GM23338 (cell line): ENCODE results near the gene SHOX. TPM values are rescaled to one million over a fixed set of nuclear protein-coding genes. Genes with fewer than 3 reads are reported as not detected.
A peak's percentile ranks its signal among the peaks of the same experiment; 100 is the strongest.

ENCODE experiments used
- ATAC-seq: fragments of 200-7000 bp; cut with Tn5 transposase; 3 replicates; pipeline ENCODE4 v1.9.1; 2020
- DNase-seq: peaks from one replicate; pipeline ENCODE4 v3.0.0-alpha.2; 2015; ENCODE audit warnings: low spot score
- H2AFZ ChIP-seq: fragments of 200-600 bp; sonication (generic); 2 replicates; pipeline ENCODE4 v1.8.0; 2016; ENCODE audit warnings: antibody characterized with exemption, mild to moderate bottlenecking, moderate library complexity
- H3F3A ChIP-seq: fragments of 200-600 bp; sonication (generic); replicated peaks from 2 replicates; pipeline ENCODE4 v1.8.0; 2017; ENCODE audit warnings: antibody characterized with exemption, mixed run types, low read depth
- H3K27ac ChIP-seq: fragments of 200-600 bp; sonication (generic); 2 replicates; pipeline ENCODE4 v1.6.1; 2016; ENCODE audit warnings: low read depth
- H3K27me3 ChIP-seq: fragments of 200-600 bp; sonication (generic); 2 replicates; pipeline ENCODE4 v1.8.0; 2016; ENCODE audit warnings: mild to moderate bottlenecking, mixed run types, moderate library complexity; ENCODE audit not compliant: insufficient read depth
- H3K36me3 ChIP-seq: fragments of 200-600 bp; sonication (generic); 2 replicates; pipeline ENCODE4 v1.8.0; 2016; ENCODE audit warnings: mild to moderate bottlenecking; ENCODE audit not compliant: insufficient read depth
- H3K4me1 ChIP-seq: fragments of 200-600 bp; sonication (generic); 2 replicates; pipeline ENCODE4 v1.8.0; 2016; ENCODE audit warnings: mild to moderate bottlenecking, moderate library complexity; ENCODE audit not compliant: insufficient read depth
- H3K4me2 ChIP-seq: fragments of 200-600 bp; sonication (generic); 2 replicates; pipeline ENCODE4 v1.7.1; 2017; ENCODE audit warnings: mixed run types
- H3K4me3 ChIP-seq: fragments of 200-600 bp; sonication (generic); 2 replicates; pipeline ENCODE4 v1.6.1; 2016; ENCODE audit warnings: mixed run types
- H3K79me2 ChIP-seq: fragments of 200-600 bp; sonication (generic); replicated peaks from 2 replicates; pipeline ENCODE4 v1.8.0; 2017; ENCODE audit warnings: mild to moderate bottlenecking; ENCODE audit not compliant: insufficient read depth
- H3K9me2 ChIP-seq: fragments of 200-600 bp; sonication (generic); 2 replicates; pipeline ENCODE4 v1.8.0; 2017; ENCODE audit not compliant: insufficient read depth
- H4K20me1 ChIP-seq: fragments of 200-600 bp; sonication (generic); replicated peaks from 2 replicates; pipeline ENCODE4 v1.8.0; 2017; ENCODE audit warnings: mild to moderate bottlenecking; ENCODE audit not compliant: insufficient read depth
- H3K27ac Mint-ChIP-seq: 2 replicates; pipeline ENCODE4 v1.8.0; 2020; ENCODE audit warnings: inconsistent platforms, mild to moderate bottlenecking, moderate library complexity, mixed read lengths
- H3K27me3 Mint-ChIP-seq: 3 replicates; pipeline ENCODE4 v1.8.0; 2022; ENCODE audit warnings: low read depth, mild to moderate bottlenecking, moderate library complexity, mixed read lengths, inconsistent platforms; ENCODE audit not compliant: insufficient read depth, poor library complexity
- H3K36me3 Mint-ChIP-seq: 3 replicates; pipeline ENCODE4 v1.8.0; 2021; ENCODE audit warnings: low read depth, mild to moderate bottlenecking, inconsistent platforms, moderate library complexity, mixed read lengths
- H3K4me1 Mint-ChIP-seq: 3 replicates; pipeline ENCODE4 v1.8.0; 2020; ENCODE audit warnings: mild to moderate bottlenecking, inconsistent platforms, mixed read lengths
- H3K4me3 Mint-ChIP-seq: 3 replicates; pipeline ENCODE4 v1.8.0; 2021; ENCODE audit warnings: moderate library complexity, mild to moderate bottlenecking, inconsistent platforms, mixed read lengths
- H3K9me3 Mint-ChIP-seq: 3 replicates; pipeline ENCODE4 v1.8.0; 2020; ENCODE audit warnings: moderate library complexity, mild to moderate bottlenecking, inconsistent platforms, mixed read lengths
- CREB1 ChIP-seq: fragments of 250-450 bp; sonication (Bioruptor Pico); IDR thresholded peaks from 2 replicates; pipeline ENCODE4 v1.5.0; 2020; ENCODE audit warnings: low read depth, mild to moderate bottlenecking, moderate library complexity
- EZH2 ChIP-seq: fragments of 200-600 bp; sonication (generic); IDR thresholded peaks from one replicate; pipeline ENCODE4 v1.8.0; 2017; ENCODE audit warnings: antibody characterized with exemption, mild to moderate bottlenecking, low read depth; ENCODE audit not compliant: unreplicated experiment
- EZH2phosphoT487 ChIP-seq: fragments of 200-600 bp; sonication (generic); IDR thresholded peaks from one replicate; pipeline ENCODE4 v1.8.1; 2018; ENCODE audit warnings: antibody characterized with exemption; ENCODE audit not compliant: unreplicated experiment
- JUNB ChIP-seq: IDR thresholded peaks from one replicate; pipeline ENCODE4 v1.6.1; 2016; ENCODE audit warnings: antibody characterized with exemption; ENCODE audit not compliant: unreplicated experiment
- NANOG ChIP-seq: IDR thresholded peaks from 2 replicates; pipeline ENCODE4 v1.6.1; 2016; ENCODE audit warnings: antibody characterized with exemption, borderline replicate concordance
- POLR2AphosphoS5 ChIP-seq: IDR thresholded peaks from 2 replicates; pipeline ENCODE4 v1.6.1; 2016; ENCODE audit warnings: antibody characterized with exemption, low read depth
- STAT1 ChIP-seq: IDR thresholded peaks from one replicate; pipeline ENCODE4 v1.6.1; 2016; ENCODE audit warnings: antibody characterized with exemption; ENCODE audit not compliant: unreplicated experiment
- ZNF114 ChIP-seq: fragments of 250-450 bp; sonication (Bioruptor Pico); IDR thresholded peaks from 2 replicates; pipeline ENCODE4 v1.5.0; 2020; ENCODE audit warnings: mild to moderate bottlenecking, moderate library complexity
- ZNF331 ChIP-seq: fragments of 250-450 bp; sonication (Bioruptor Pico); IDR thresholded peaks from 2 replicates; pipeline ENCODE4 v1.5.0; 2020; ENCODE audit warnings: low read depth, mild to moderate bottlenecking, moderate library complexity
- polyA plus RNA-seq: library from polyadenylated mRNA; unstranded; fragments of >200 nt; fragmentation: Nextera tagmentation; extraction: Ambion mirVana; gene quantifications from 2 replicates; pipeline ENCODE4 v1.2.1, GENCODE V29; 2016
- total RNA-seq: library from RNA; depleted of rRNA; stranded (reverse); fragments of >200 nt; shearing (Covaris generic); gene quantifications from 2 replicates; pipeline ENCODE4 v1.2.3, GENCODE V29; 2014
- TF ChIP-seq, protein P1 (sequence below): IDR thresholded peaks from 2 replicates; pipeline ENCODE4 v1.6.1; 2016; ENCODE audit warnings: antibody characterized with exemption
- TF ChIP-seq, protein P2 (sequence below): IDR thresholded peaks from one replicate; pipeline ENCODE4 v1.6.1; 2018; ENCODE audit warnings: antibody characterized with exemption; ENCODE audit not compliant: unreplicated experiment
- TF ChIP-seq, protein P3 (sequence below): fragments of 250-450 bp; sonication (Bioruptor Pico); IDR thresholded peaks from 2 replicates; pipeline ENCODE4 v1.5.0; 2020; ENCODE audit warnings: mild to moderate bottlenecking, moderate library complexity
- TF ChIP-seq, protein P4 (sequence below), 2 experiments: fragments of 200-600 bp in 1 of 2; sonication (generic) in 1 of 2; conservative IDR thresholded peaks; 2 replicates each; pipeline versions ENCODE4 v1.5.1 to v1.6.1; 2016 to 2017; ENCODE audit warnings: antibody characterized with exemption in 2 of 2, low read depth in 2 of 2, mild to moderate bottlenecking in 2 of 2, moderate library complexity in 1 of 2

Gene SHOX
- total and polyA plus RNA-seq, 2 experiments from 2014 or later, result not detected

DNA sequence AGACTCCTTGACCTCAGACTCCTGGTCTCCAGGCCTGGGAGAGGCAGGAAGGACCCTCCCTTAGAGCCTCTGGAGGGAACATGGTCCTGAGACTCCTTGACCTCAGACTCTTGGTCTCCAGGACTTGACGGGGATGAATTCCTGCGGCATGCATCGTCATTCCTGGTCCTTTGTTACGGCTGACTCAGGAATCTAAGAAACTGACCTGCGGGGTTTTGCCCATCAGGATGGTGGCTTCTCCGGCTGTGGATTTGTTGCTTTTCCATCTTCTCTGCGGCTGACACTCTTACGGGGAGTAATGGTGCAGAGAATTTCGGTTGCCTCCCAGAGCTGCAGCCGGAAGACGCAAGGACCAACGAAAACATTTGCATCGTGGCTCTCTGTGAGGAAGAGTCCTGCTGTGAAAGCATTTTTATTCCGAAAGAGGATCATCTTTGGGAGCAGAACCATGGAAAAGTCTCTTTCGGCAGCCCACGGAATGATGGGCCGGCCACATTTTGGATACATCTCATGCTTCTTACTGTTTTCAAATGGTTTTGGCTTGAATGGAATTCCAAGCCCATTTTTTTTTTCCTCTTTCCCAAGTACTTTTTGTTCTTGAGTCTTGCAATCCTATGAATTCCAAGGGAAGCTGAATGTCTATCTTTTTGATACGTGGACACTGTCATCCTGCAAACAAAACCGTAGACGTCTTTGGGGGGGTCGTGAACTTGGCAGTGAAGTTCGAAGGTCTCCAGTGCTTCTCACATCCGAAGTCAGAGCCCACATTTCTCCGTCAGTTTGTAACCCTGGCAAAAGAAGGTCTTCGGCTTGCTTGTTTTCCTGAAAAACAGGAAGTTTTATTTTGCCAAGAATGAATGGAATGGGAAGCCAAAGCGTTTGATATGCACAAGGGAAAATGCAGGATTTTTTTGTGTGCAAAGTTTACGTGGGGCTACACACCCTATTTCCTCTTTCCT lies 36.5 kb downstream of the SHOX start:
- H3K4me3 Mint-ChIP-seq, result no peak overlapping the region
- peaks cover 16% of the 10 kb centered on the region for H3K27me3 Mint-ChIP-seq
- peak overlapping the region; percentile 66 for H3K4me2 ChIP-seq
- peak overlapping the region; percentile 9; the same call in 1 of the 2 replicates for H3K4me3 ChIP-seq
- no peaks in the 10 kb centered on the region; the same call in 1 of the 2 replicates for H3K36me3 ChIP-seq
- DNase-seq, result peak; percentile 44
- no peak overlapping the region for H3K27ac Mint-ChIP-seq
- TF ChIP-seq STAT1 (no peak), ZNF331 (CRISPR knock-in tag) (no peak), ZNF114 (no peak), CREB1 (CRISPR knock-in tag) (no peak), POLR2AphosphoS5 (no peak), NANOG (no peak), EZH2 (no peak), EZH2phosphoT487 (no peak), JUNB (no peak)
- TF ChIP-seq, protein P1, sequence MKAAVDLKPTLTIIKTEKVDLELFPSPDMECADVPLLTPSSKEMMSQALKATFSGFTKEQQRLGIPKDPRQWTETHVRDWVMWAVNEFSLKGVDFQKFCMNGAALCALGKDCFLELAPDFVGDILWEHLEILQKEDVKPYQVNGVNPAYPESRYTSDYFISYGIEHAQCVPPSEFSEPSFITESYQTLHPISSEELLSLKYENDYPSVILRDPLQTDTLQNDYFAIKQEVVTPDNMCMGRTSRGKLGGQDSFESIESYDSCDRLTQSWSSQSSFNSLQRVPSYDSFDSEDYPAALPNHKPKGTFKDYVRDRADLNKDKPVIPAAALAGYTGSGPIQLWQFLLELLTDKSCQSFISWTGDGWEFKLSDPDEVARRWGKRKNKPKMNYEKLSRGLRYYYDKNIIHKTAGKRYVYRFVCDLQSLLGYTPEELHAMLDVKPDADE, result no peak
- TF ChIP-seq, protein P2, sequence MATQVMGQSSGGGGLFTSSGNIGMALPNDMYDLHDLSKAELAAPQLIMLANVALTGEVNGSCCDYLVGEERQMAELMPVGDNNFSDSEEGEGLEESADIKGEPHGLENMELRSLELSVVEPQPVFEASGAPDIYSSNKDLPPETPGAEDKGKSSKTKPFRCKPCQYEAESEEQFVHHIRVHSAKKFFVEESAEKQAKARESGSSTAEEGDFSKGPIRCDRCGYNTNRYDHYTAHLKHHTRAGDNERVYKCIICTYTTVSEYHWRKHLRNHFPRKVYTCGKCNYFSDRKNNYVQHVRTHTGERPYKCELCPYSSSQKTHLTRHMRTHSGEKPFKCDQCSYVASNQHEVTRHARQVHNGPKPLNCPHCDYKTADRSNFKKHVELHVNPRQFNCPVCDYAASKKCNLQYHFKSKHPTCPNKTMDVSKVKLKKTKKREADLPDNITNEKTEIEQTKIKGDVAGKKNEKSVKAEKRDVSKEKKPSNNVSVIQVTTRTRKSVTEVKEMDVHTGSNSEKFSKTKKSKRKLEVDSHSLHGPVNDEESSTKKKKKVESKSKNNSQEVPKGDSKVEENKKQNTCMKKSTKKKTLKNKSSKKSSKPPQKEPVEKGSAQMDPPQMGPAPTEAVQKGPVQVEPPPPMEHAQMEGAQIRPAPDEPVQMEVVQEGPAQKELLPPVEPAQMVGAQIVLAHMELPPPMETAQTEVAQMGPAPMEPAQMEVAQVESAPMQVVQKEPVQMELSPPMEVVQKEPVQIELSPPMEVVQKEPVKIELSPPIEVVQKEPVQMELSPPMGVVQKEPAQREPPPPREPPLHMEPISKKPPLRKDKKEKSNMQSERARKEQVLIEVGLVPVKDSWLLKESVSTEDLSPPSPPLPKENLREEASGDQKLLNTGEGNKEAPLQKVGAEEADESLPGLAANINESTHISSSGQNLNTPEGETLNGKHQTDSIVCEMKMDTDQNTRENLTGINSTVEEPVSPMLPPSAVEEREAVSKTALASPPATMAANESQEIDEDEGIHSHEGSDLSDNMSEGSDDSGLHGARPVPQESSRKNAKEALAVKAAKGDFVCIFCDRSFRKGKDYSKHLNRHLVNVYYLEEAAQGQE, result no peak
- TF ChIP-seq, protein P3, sequence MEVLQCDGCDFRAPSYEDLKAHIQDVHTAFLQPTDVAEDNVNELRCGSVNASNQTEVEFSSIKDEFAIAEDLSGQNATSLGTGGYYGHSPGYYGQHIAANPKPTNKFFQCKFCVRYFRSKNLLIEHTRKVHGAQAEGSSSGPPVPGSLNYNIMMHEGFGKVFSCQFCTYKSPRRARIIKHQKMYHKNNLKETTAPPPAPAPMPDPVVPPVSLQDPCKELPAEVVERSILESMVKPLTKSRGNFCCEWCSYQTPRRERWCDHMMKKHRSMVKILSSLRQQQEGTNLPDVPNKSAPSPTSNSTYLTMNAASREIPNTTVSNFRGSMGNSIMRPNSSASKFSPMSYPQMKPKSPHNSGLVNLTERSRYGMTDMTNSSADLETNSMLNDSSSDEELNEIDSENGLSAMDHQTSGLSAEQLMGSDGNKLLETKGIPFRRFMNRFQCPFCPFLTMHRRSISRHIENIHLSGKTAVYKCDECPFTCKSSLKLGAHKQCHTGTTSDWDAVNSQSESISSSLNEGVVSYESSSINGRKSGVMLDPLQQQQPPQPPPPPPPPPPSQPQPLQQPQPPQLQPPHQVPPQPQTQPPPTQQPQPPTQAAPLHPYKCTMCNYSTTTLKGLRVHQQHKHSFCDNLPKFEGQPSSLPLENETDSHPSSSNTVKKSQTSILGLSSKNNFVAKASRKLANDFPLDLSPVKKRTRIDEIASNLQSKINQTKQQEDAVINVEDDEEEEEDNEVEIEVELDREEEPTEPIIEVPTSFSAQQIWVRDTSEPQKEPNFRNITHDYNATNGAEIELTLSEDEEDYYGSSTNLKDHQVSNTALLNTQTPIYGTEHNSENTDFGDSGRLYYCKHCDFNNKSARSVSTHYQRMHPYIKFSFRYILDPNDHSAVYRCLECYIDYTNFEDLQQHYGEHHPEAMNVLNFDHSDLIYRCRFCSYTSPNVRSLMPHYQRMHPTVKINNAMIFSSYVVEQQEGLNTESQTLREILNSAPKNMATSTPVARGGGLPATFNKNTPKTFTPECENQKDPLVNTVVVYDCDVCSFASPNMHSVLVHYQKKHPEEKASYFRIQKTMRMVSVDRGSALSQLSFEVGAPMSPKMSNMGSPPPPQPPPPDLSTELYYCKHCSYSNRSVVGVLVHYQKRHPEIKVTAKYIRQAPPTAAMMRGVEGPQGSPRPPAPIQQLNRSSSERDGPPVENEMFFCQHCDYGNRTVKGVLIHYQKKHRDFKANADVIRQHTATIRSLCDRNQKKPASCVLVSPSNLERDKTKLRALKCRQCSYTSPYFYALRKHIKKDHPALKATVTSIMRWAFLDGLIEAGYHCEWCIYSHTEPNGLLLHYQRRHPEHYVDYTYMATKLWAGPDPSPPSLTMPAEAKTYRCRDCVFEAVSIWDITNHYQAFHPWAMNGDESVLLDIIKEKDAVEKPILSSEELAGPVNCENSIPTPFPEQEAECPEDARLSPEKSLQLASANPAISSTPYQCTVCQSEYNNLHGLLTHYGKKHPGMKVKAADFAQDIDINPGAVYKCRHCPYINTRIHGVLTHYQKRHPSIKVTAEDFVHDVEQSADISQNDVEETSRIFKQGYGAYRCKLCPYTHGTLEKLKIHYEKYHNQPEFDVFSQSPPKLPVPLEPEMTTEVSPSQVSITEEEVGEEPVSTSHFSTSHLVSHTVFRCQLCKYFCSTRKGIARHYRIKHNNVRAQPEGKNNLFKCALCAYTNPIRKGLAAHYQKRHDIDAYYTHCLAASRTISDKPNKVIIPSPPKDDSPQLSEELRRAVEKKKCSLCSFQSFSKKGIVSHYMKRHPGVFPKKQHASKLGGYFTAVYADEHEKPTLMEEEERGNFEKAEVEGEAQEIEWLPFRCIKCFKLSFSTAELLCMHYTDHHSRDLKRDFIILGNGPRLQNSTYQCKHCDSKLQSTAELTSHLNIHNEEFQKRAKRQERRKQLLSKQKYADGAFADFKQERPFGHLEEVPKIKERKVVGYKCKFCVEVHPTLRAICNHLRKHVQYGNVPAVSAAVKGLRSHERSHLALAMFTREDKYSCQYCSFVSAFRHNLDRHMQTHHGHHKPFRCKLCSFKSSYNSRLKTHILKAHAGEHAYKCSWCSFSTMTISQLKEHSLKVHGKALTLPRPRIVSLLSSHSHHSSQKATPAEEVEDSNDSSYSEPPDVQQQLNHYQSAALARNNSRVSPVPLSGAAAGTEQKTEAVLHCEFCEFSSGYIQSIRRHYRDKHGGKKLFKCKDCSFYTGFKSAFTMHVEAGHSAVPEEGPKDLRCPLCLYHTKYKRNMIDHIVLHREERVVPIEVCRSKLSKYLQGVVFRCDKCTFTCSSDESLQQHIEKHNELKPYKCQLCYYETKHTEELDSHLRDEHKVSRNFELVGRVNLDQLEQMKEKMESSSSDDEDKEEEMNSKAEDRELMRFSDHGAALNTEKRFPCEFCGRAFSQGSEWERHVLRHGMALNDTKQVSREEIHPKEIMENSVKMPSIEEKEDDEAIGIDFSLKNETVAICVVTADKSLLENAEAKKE (CRISPR knock-in tag), result no peak
- TF ChIP-seq, protein P4, sequence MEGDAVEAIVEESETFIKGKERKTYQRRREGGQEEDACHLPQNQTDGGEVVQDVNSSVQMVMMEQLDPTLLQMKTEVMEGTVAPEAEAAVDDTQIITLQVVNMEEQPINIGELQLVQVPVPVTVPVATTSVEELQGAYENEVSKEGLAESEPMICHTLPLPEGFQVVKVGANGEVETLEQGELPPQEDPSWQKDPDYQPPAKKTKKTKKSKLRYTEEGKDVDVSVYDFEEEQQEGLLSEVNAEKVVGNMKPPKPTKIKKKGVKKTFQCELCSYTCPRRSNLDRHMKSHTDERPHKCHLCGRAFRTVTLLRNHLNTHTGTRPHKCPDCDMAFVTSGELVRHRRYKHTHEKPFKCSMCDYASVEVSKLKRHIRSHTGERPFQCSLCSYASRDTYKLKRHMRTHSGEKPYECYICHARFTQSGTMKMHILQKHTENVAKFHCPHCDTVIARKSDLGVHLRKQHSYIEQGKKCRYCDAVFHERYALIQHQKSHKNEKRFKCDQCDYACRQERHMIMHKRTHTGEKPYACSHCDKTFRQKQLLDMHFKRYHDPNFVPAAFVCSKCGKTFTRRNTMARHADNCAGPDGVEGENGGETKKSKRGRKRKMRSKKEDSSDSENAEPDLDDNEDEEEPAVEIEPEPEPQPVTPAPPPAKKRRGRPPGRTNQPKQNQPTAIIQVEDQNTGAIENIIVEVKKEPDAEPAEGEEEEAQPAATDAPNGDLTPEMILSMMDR (conservative IDR thresholded peaks at IDR 0.05; ENCODE audit: low read depth in 2 of 2), result no peak
- H3K27ac ChIP-seq, result peak overlapping the region; percentile 75
- H3K27me3 ChIP-seq, result no peaks in the 10 kb centered on the region
- no peaks in the 10 kb centered on the region for H4K20me1 ChIP-seq
- no peaks in the 10 kb centered on the region for H3K4me1 Mint-ChIP-seq
- H2AFZ ChIP-seq, result no peak overlapping the region
- H3K79me2 ChIP-seq, result no peaks in the 10 kb centered on the region
- peaks cover 83% of the 10 kb centered on the region for H3K9me3 Mint-ChIP-seq
- H3K9me2 ChIP-seq, result peaks cover 3% of the 10 kb centered on the region; the same call in 1 of the 2 replicates
- H3F3A ChIP-seq, result 0 out of 2 replicates have a peak, but pooled peaks cover 4% of the 10 kb centered on the region
- peaks cover 6% of the 10 kb centered on the region; the same call in 1 of the 2 replicates for H3K4me1 ChIP-seq
- no peak for ATAC-seq
- H3K36me3 Mint-ChIP-seq, result peaks cover 31% of the 10 kb centered on the region
